GM18508 (cell line): ENCODE results near the gene EXOC2.

ENCODE experiments used
- ATAC-seq: cut with Tn5 transposase; IDR thresholded peaks from one replicate; pipeline ENCODE4 v1.9.1; 2021; ENCODE audit warnings: moderate number of reproducible peaks; ENCODE audit not compliant: insufficient read depth, unreplicated experiment

Gene EXOC2

DNA sequence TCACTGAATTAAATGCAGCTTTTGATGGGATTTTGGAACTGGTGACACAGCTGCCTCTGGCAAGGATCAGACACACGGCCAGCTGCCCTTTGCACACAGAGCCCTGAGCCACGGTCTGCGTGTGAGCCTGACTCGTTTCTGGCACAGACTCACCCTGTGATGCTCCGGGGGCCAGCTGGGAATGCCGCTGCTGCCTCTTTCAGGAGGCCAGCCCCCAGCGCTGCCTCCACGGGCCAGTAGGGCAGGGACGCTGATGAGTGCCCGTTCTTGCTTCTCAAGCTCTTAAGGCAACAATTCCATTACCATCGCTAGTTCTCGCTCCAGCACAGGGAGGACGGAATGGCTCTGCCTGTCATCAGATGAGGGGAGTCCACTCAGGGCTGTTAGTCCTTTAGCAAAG, 239.8 kb downstream of the EXOC2 start:
- ATAC-seq, result no peak

DNA sequence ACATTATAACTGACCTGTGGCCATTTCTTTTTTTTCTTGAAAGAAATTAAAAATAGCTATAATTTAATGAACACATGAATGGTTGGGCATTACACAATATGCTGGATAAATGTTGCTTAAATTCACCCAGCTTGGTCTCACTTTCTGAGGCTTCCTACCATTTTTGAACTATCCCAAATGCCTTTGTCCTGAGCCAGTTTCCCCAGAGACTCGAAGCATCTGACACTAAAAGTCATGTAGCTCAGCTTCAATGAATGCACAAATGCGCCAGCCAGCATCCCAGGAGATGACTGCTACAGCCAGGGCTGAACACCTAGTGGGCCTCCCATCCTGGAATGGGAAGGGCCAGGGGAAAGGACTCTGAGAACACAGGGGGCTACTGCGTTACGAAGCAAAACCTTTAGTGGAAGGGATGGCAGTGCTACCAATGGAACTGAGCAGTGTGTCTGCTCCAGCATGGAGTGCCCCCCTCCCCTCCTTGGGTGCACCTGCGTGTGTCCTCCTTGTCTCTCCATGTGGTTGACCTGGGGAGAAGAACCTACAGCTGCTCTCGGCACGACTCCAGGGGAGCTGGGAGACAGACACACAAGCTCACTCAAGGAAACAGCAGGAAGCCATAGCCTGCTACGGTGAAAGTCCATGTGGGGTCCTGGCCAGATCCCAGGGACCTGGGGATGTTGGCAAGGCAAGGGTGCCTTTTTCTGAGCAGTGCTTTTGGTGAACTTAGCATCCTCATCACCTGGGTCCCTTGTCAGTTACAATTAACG, 240.5 kb downstream of the EXOC2 start:
- no peak for ATAC-seq

- no peak for ATAC-seq
These were observed 241.1 kb downstream of the EXOC2 start for GRCh38 chr6:451847-452246.

DNA sequence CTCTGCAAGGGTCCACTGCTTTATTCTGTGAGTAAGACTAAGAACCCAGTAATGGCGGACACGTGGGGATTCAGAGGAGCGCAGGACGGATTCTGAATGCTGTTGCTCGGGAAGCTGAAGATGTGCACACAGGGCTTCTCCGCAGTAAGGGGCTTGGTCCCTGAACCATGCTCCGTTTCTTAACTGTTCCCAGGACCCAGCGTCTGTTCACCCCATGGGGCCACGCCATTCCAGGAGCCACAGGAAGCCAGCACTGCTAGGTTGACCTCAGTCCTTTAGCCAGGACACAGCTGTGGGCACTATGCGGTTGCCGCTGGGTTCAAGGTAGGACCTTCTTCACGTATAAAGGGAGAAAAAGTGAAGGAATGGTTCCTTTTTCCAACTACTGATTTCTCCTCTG, 241.6 kb downstream of the EXOC2 start:
- ATAC-seq, result no peak

GRCh38 chr6:449486-450419, 243.2 kb downstream of the EXOC2 start:
- no peak for ATAC-seq

DNA sequence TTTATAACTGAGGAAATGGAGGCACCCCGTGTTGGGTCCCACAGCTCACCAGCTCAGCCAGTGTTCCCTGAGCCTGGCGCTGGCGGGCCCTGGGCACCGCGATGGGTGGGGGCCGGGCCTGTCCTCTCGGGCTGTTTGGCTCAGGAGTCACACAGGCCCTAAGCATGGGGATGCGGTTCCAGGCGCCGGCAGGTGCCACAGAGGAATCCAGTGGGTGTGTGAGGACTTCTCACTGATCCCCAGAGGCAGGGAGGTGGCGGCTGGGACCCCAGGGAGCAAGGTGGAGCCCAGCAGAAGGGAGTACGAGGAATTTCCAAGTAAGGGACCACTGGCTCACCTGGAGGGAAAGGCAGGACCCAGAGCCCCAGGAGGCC, 243.9 kb downstream of the EXOC2 start:
- ATAC-seq, result no peak

DNA sequence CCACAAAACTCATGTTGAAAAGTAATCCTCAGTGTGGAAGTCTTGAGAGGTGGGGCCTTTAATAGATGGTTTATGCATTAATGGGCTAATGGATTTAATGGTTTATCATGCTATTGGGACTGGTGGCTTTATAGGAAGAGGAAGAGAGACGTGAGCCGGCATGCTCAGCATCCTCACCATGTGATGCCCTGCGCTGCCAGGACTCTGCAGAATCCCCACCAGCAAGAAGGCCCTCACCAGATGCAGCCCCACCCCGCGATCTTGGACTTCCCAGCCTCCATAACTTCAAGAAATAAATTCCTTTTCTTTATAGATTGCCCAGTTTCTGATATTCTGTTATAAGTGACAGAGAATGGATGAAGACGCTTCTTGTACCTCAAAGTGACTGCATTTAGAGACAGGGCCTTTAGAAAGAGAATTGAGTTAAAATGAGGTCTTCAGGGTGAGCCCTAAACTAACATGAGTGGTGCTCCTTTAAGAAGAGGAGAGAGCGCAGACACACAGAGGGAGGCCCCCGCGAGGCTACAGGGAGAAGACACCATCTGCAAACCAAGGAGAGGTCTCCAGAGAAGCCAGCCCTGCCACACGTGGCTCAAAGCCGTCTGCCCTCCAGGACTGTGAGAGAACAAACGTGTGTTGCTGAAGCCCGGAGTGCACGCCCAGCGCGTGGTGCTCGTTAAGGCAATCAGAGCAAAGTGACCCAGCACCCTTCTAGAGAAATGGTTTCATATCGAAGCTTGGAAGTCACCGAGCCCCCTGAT, 244.5 kb downstream of the EXOC2 start:
- ATAC-seq, result no peak

- ATAC-seq, result no peak
These were observed 245.4 kb downstream of the EXOC2 start for GRCh38 chr6:447381-448165.

DNA sequence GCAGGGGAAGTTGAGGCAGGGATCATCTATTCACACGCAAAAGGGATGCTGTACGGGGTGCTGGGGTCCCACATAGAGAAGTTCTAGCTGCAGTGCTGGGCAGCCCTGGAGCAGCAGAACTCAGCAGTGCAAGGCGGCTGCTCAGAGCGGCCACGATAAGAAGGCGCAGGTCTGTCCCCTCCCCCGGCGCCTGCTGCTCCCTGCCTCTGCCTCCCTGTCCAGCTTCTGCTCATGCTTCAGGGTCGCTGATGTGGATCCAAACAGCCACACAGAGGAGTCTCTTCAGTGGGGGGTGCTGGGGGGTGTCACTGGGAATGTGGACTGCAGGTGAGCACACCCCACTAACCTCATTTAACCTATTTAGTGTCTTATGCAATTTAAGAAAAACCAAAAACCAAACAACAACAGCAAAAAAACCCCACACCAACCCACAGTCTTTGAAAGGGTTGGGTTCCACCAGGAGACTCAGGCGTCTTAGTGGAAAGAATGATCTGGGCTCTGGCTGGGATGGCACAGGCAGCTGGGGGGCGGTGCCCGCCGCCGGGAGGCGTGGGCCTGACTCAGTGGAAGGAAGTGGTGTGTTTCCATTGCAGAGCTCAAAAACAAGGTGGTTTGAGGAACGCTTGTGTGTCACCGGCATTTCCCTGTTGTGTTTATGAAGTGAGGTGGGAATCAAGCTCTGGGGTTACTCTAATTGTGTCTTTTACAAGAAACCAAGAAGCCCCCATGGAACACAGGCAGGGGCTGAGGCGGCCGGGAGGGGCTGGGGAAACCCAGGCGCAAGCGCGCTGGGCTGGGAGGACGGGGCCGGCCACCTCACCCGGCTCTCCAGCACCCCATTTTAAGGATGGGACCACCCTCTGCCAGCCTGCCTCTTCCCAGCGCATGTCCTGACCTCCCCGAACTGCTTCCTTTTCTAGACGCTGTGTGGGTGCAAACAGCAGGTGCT, 246.2 kb downstream of the EXOC2 start:
- ATAC-seq, result no peak

- no peak for ATAC-seq
These were observed 247.1 kb downstream of the EXOC2 start for GRCh38 chr6:445571-446417.

DNA sequence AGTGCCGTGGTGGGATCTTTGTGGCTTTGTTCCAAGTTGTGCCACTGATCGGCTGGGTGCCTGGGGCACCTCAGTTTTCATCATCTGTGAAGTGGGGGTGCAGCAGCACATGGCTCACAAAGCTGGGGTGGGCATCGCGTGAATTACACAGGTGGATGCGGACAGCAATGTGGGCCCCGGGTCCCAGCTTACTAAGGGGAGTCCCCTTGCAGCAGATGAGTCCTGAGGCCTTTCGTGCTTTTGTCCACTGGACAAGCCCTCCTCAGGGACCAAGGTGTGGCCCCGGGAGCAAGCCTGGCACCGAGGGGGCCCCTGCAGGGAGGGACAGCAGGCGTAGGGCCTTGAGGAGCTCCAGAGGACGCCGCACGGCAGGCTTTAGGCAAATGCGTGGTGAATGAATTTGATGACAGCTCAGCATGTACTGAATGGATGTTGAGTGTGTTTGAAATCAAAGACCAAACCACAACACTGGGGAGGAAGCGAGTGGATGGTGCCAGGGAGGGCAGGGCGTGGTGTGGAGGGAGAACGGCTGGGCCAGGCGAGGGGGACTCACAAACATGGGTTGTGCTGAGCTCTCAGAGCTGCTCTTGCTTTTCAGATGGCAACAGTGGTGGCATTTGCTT, 248.2 kb downstream of the EXOC2 start:
- no peak for ATAC-seq

DNA sequence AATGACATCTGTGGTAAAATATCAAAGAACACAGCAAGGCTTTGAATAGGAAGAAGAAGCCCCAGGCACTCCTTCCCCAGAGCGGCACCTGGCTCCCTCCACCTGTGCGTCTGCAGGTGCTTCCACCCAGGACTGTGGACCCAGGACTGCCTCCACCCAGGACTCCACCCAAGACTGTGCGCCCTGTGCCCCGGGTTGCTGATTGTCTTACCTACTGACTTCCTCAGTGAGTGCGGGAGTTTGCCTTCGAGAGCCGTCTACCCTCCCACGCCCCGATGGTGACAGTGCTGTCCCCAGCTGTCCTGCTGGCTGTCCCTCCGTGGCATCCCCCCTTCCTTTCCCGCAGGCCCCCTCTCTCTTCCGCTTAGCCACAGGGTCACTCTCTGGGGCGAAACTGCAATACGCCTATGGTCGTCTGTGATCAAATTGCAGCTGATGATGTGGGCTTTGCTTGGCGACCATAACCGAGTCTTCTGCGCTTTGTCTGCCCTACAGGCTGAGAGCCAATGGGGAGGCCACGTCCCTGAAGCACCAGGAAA, 249.2 kb downstream of the EXOC2 start:
- no peak for ATAC-seq

DNA sequence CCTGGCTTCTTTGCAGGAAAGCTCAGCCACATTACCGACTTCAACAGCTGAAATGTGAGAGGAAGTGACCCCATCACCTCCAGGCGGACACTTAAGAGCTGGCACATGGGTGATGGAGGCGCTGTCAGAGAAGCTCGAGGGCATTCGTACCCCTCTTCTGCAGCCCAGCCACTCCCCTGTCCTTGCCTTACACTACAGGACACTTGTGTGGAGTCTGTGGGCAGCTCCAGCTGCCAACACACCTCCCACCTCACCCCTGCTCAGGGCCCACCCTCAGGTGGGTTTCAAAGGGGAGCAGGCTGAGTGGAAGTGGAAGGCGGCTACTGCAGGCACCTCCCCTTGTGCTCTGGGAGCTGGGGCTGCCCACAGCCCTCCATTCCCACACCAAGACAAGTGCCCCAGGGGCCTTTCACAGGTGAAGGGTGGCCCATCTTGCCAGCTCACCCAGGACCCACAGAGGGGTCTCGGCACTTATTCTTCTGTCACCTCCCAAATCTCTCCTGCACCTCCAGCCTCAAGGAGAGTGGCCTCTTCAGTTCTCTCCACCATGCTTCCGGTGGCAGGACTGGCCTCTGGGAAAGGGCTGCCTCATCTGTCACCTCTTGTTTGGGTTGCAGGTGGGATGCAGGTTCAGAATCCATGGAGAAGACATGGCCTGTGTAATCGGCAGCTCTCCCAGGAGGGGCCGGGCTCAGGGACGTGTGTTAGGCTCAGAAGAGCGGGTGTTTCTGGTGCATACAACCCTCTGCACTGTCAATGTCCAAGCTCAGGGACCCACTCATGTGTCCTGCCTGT, 251.6 kb downstream of the EXOC2 start:
- ATAC-seq, result no peak

DNA sequence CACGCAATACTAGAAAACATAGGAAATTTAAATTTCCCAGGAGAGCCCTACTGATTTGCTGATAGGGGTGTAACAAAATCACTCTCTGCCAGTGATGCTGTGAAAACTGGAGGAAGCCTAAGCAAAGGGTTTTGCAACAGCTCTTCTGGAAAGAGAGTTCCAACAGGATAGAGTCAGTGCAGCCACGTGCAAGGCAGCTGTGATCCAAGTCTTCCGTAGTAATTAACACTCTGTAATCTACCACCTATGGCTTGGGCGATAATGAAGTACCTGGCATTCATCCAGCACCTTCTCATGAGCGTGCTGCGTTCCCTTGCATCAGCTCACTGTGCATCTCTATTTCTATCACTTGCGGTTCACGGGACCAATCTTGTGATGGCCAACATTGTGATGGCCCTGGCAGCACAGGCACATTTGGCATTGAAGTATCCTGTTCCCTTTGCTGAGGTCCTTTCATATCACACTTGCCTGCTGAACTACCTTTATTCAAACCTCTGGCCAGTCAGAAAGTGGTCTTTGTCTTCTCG, 253.2 kb downstream of the EXOC2 start:
- no peak for ATAC-seq

- no peak for ATAC-seq
These were observed 254.2 kb downstream of the EXOC2 start for GRCh38 chr6:438634-439170.

DNA sequence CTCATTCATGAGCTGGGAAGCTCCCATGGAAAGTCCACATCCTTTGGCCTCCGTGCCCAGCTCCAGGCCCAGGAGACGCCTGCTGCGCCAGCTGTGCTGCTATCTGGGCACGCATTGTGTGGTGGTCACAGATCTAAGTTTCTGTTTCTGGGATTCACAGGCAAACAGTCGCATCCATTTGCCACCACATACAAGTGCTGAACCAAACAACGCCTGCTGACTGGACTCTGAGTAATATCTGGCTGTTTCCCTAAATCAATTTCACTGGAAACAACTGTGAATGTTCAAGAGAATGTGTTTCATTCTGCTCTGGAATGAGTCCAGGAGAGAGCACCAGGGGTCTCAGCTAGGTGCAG, 255.9 kb downstream of the EXOC2 start:
- ATAC-seq, result no peak
